Endothelial cell of umbilical vein (primary cell): Measurements from ENCODE around the gene COQ2. TPM values are rescaled to one million over a fixed set of nuclear protein-coding genes. Genes with fewer than 3 reads are reported as not detected.

ENCODE experiments used
- BruUV-seq: library from RNA; stranded (reverse); fragments of 400-500 nt; replicated peaks from 2 replicates; lab custom pipeline; 2021; lab: Mats Ljungman, UMichigan
- CTCF ChIA-PET: fragments of 300-600, 350-600 bp; sonication (Branson Sonifier 250); formaldehyde crosslinking; loops from one replicate; lab custom pipeline; 2021; ENCODE audit warnings: antibody characterized with exemption, inconsistent platforms; lab: Charles Lee
- POLR2A ChIA-PET: fragments of 300-600, 350-600 bp; sonication (Branson Sonifier 250); formaldehyde crosslinking; loops from one replicate; lab custom pipeline; 2021; ENCODE audit warnings: antibody characterized with exemption, inconsistent platforms; lab: Charles Lee
- DNase-seq: peaks from one replicate; pipeline ENCODE4 v3.0.0-alpha.2; 2011; ENCODE audit warnings: low read depth, low spot score
- FAIRE-seq: peaks from 2 replicates; lab custom pipeline; 2011; peaks lifted over from hg19 to GRCh38; lab: Jason Lieb, UNC
- H2AFZ ChIP-seq: 2 replicates; pipeline ENCODE4 v1.6.0; 2012; ENCODE audit warnings: low read depth, low read length, control low read depth, inconsistent platforms
- H3K27ac ChIP-seq: 2 replicates; pipeline ENCODE4 v1.5.1; 2011; ENCODE audit warnings: low read depth, mild to moderate bottlenecking, control low read depth, low read length, moderate library complexity; ENCODE audit not compliant: insufficient read depth
- H3K27me3 ChIP-seq, 2 experiments: 2 replicates each; pipeline versions ENCODE4 v1.6.0 to v1.6.1; 2011; ENCODE audit warnings: low read length in 2 of 2, mixed read lengths in 1 of 2; ENCODE audit not compliant: control insufficient read depth in 2 of 2, insufficient read depth in 2 of 2
- H3K36me3 ChIP-seq, 2 experiments: 2 replicates in 1 of 2; 3 replicates in 1 of 2; pipeline ENCODE4 v1.5.1; 2011; ENCODE audit warnings: low read length in 2 of 2, mild to moderate bottlenecking in 1 of 2, moderate library complexity in 1 of 2; ENCODE audit not compliant: control insufficient read depth in 2 of 2, insufficient read depth in 2 of 2; ENCODE audit errors: extremely low read depth in 1 of 2
- H3K4me1 ChIP-seq: 3 replicates; pipeline ENCODE4 v1.5.1; 2011; ENCODE audit warnings: mild to moderate bottlenecking, low read length; ENCODE audit not compliant: control insufficient read depth, insufficient read depth; ENCODE audit errors: extremely low read depth
- H3K4me2 ChIP-seq: 2 replicates; pipeline ENCODE4 v1.6.1; 2011; ENCODE audit warnings: low read length, control low read depth, mixed read lengths; ENCODE audit not compliant: insufficient read depth
- H3K4me3 ChIP-seq, 3 experiments: fragments of 200-600 bp in 1 of 3; sonication (generic), shearing (Covaris generic) in 1 of 3; replicated peaks in 1 of 3; 2 replicates each; pipeline ENCODE4 v1.5.1; 2011 to 2016; ENCODE audit warnings: control low read depth in 3 of 3, low read length in 3 of 3, mild to moderate bottlenecking in 2 of 3, inconsistent platforms in 1 of 3, low read depth in 1 of 3, moderate library complexity in 1 of 3; ENCODE audit not compliant: insufficient read depth in 1 of 3
- H3K79me2 ChIP-seq: 2 replicates; pipeline ENCODE4 v1.6.0; 2012; ENCODE audit warnings: low read length, inconsistent platforms; ENCODE audit not compliant: control insufficient read depth, insufficient read depth
- H3K9ac ChIP-seq: replicated peaks from 2 replicates; pipeline ENCODE3; 2011; ENCODE audit warnings: low read length, control low read depth; ENCODE audit not compliant: insufficient read depth; ENCODE audit errors: extremely low read depth
- H3K9me1 ChIP-seq: replicated peaks from 3 replicates; pipeline ENCODE4 v1.6.0; 2011; ENCODE audit warnings: mild to moderate bottlenecking, low read length; ENCODE audit not compliant: control insufficient read depth, insufficient read depth; ENCODE audit errors: extremely low read depth
- H3K9me3 ChIP-seq: replicated peaks from 2 replicates; pipeline ENCODE4 v1.5.1; 2012; ENCODE audit warnings: low read length, inconsistent platforms; ENCODE audit not compliant: control insufficient read depth, insufficient read depth
- H4K20me1 ChIP-seq: replicated peaks from 2 replicates; pipeline ENCODE3; 2011; ENCODE audit warnings: mild to moderate bottlenecking, low read length; ENCODE audit not compliant: control insufficient read depth, insufficient read depth; ENCODE audit errors: extremely low read depth
- EZH2 ChIP-seq: IDR thresholded peaks from 2 replicates; pipeline ENCODE4 v1.6.1; 2012; ENCODE audit warnings: borderline replicate concordance, low read depth, mild to moderate bottlenecking, moderate library complexity, low read length, inconsistent platforms; ENCODE audit not compliant: severe bottlenecking
- FOS ChIP-seq: IDR thresholded peaks from 2 replicates; pipeline ENCODE4 v1.6.1; 2011; ENCODE audit warnings: mild to moderate bottlenecking, low read length, moderate library complexity, borderline replicate concordance; ENCODE audit not compliant: insufficient read depth
- GATA2 ChIP-seq: IDR thresholded peaks from 2 replicates; pipeline ENCODE4 v1.7.0; 2011; ENCODE audit warnings: low read depth, mild to moderate bottlenecking, moderate library complexity, mixed read lengths, low read length; ENCODE audit not compliant: insufficient read length, insufficient read depth
- JUN ChIP-seq: IDR thresholded peaks from 2 replicates; pipeline ENCODE4 v1.6.1; 2011; ENCODE audit warnings: borderline replicate concordance, low read depth; ENCODE audit not compliant: insufficient read length, insufficient read depth
- MYC ChIP-seq: IDR thresholded peaks from one replicate; pipeline ENCODE4 v1.6.1; 2011; ENCODE audit warnings: mild to moderate bottlenecking, low read depth, low read length
- POLR2A ChIP-seq: IDR thresholded peaks from 2 replicates; pipeline ENCODE4 v1.6.1; 2012; ENCODE audit warnings: low read depth, mild to moderate bottlenecking, control low read depth, low read length
- POLR2AphosphoS5 ChIP-seq: IDR thresholded peaks from 2 replicates; pipeline ENCODE4 v1.6.1; 2012; ENCODE audit warnings: low read depth, mild to moderate bottlenecking, control low read depth, low read length, moderate library complexity; ENCODE audit not compliant: insufficient read depth
- dilution Hi-C: fragments of 300-500 bp; cut with MboI; formaldehyde crosslinking; loops from one replicate; pipeline ENCODE4 v1.15.0; 2019; ENCODE audit warnings: low sequenced_read_pairs; ENCODE audit not compliant: extremely low pct_ligation_motif_present
- intact Hi-C: fragments of 100-400 bp; cut with micrococcal nuclease; formaldehyde crosslinking; loops from one replicate; pipeline ENCODE4 v1.10.0; 2022
- polyA plus RNA-seq, 4 experiments: library from polyadenylated mRNA; depleted of rRNA in 3 of 4; stranded (reverse) in 3 of 4; unstranded in 1 of 4; fragments of >200 nt; gene quantifications; 2 replicates each; pipeline versions ENCODE4 v1.2.1 to v1.2.3, GENCODE V29; 2011 to 2012; ENCODE audit warnings: missing spikeins in 1 of 4
- total RNA-seq: library from RNA; stranded (reverse); gene quantifications from 2 replicates; pipeline ENCODE4 v1.2.3, GENCODE V29; 2021
- TF ChIP-seq, protein P1 (sequence below), 2 donors: IDR thresholded peaks; 1 replicate in 1 of 2; 2 replicates in 1 of 2; pipeline ENCODE4 v1.5.1; 2011; ENCODE audit warnings: low read length in 2 of 2, mild to moderate bottlenecking in 2 of 2, moderate library complexity in 2 of 2, control low read depth in 1 of 2, inconsistent platforms in 1 of 2, low read depth in 1 of 2; ENCODE audit not compliant: insufficient read depth in 1 of 2; ENCODE audit errors: extremely low read depth in 1 of 2
- TF ChIP-seq, protein P2 (sequence below): IDR thresholded peaks from 2 replicates; pipeline ENCODE4 v1.6.1; 2011; ENCODE audit not compliant: insufficient read depth, insufficient read length

Gene COQ2
- total and polyA plus RNA-seq, 2 donors (not counting 3 experiments of a cell fraction or from before 2014, with no cell fraction given): 25.5 to 28.0 TPM

DNA sequence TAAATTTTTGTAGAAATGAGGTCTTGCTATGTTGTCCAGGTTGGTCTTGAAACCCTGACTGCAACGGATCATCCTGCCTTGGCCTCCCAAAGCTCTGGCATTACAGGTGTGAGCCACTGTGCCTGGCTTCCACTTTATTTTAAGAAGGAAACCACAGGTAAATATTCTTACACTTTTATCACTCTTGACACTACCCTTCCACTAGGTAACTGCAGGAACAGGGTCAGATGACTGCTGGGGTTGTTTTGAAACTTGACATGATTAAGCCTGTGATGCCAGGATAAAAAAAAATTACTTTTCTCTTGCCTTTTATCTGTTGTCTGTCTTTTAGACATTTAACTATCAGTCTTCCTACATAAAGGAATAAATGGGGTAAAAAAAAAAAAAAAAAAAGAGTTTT, 43.5 kb downstream of the COQ2 start:
- CTCF ChIA-PET: no interaction called here
- H2AFZ ChIP-seq: no peak overlapping the region
- H3K79me2 ChIP-seq: no peaks in the 10 kb centered on the region
- H3K4me2 ChIP-seq: no peak overlapping the region
- H3K9me1 ChIP-seq: no peaks in the 10 kb centered on the region
- H3K9me3 ChIP-seq: no peaks in the 10 kb centered on the region
- H3K27me3 ChIP-seq: no peaks in the 10 kb centered on the region
- no TSS peak for BruUV-seq
- DNase-seq: no peak
- dilution Hi-C loops (no loop called here), intact Hi-C loops (no loop called here)
- H3K4me3 ChIP-seq: no peak overlapping the region
- no peak overlapping the region for H3K9ac ChIP-seq
- POLR2A ChIA-PET: no interaction called here
- TF ChIP-seq, protein P1, sequence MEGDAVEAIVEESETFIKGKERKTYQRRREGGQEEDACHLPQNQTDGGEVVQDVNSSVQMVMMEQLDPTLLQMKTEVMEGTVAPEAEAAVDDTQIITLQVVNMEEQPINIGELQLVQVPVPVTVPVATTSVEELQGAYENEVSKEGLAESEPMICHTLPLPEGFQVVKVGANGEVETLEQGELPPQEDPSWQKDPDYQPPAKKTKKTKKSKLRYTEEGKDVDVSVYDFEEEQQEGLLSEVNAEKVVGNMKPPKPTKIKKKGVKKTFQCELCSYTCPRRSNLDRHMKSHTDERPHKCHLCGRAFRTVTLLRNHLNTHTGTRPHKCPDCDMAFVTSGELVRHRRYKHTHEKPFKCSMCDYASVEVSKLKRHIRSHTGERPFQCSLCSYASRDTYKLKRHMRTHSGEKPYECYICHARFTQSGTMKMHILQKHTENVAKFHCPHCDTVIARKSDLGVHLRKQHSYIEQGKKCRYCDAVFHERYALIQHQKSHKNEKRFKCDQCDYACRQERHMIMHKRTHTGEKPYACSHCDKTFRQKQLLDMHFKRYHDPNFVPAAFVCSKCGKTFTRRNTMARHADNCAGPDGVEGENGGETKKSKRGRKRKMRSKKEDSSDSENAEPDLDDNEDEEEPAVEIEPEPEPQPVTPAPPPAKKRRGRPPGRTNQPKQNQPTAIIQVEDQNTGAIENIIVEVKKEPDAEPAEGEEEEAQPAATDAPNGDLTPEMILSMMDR (IDR thresholded peaks at IDR 0.05; ENCODE audit: extremely low read depth in 1 of 2, insufficient read depth in 1 of 2, low read depth in 1 of 2, low read length in 2 of 2): no peak
- no peak overlapping the region for H3K27ac ChIP-seq
- no peaks in the 10 kb centered on the region for H3K36me3 ChIP-seq
- H4K20me1 ChIP-seq: no peaks in the 10 kb centered on the region
- FAIRE-seq: no peak
- no peaks in the 10 kb centered on the region for H3K4me1 ChIP-seq

DNA sequence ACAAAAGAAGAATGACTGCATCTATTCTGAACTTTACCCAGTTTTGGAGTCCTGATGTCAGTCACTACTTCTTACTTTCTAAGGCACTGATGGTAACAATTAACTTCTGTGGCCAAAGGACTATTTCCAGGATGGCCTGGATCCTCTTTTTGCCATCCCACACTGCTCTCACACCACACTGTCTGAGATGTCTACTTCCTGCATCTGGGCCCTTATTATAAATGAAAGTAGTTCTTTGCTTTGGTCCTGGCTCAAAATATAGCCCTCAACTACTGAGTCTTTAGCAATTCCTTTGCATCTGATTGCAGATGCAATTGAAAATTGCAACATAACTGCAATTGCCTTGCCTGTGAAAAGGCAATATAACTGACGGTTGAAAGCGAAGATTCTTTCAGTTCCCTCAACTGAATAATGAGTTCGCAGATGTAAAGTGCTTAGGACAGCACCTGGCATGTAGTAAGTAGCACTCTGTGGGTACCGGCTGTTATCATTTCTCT, 44.2 kb downstream of the COQ2 start:
- no peaks in the 10 kb centered on the region for H3K36me3 ChIP-seq
- H3K4me2 ChIP-seq: no peak overlapping the region
- H3K4me1 ChIP-seq: no peaks in the 10 kb centered on the region
- DNase-seq (no peak), FAIRE-seq (no peak)
- H3K9me3 ChIP-seq: no peaks in the 10 kb centered on the region
- CTCF ChIA-PET: no interaction called here
- no peak overlapping the region for H3K27ac ChIP-seq
- BruUV-seq: no TSS peak
- no peak overlapping the region for H2AFZ ChIP-seq
- H3K9ac ChIP-seq: no peak overlapping the region
- dilution Hi-C loops: no loop called here
- no peaks in the 10 kb centered on the region for H3K27me3 ChIP-seq
- H3K4me3 ChIP-seq: no peak overlapping the region
- H4K20me1 ChIP-seq: no peaks in the 10 kb centered on the region
- H3K9me1 ChIP-seq: no peaks in the 10 kb centered on the region
- POLR2A ChIA-PET: no interaction called here
- no peaks in the 10 kb centered on the region for H3K79me2 ChIP-seq
- intact Hi-C loops: no loop called here
- TF ChIP-seq EZH2 (no peak), POLR2A (no peak), GATA2 (no peak), MYC (no peak), FOS (no peak), POLR2AphosphoS5 (no peak), JUN (no peak)
- TF ChIP-seq, protein P1 (IDR thresholded peaks at IDR 0.05; ENCODE audit: extremely low read depth in 1 of 2, insufficient read depth in 1 of 2, low read depth in 1 of 2, low read length in 2 of 2): no peak
- TF ChIP-seq, protein P2, sequence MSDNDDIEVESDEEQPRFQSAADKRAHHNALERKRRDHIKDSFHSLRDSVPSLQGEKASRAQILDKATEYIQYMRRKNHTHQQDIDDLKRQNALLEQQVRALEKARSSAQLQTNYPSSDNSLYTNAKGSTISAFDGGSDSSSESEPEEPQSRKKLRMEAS: no peak
